Astrocyte (in vitro differentiated cells and primary cell): ENCODE results near the gene LRMDA.

Source experiments
- CTCF ChIP-seq: IDR thresholded peaks from 2 replicates; pipeline ENCODE4 v1.5.1; 2011; ENCODE audit warnings: low read depth, mild to moderate bottlenecking, inconsistent platforms, low read length, moderate library complexity; ENCODE audit not compliant: insufficient read depth
- EZH2 ChIP-seq: IDR thresholded peaks from 2 replicates; pipeline ENCODE4 v1.6.1; 2012; ENCODE audit warnings: mild to moderate bottlenecking, low read length, inconsistent platforms; ENCODE audit not compliant: insufficient read depth

- TF ChIP-seq CTCF (no peak), EZH2 (no peak)
These were observed 1029.6 kb downstream of the LRMDA start for GRCh38 chr10:76461024-76461423.
